ENCODE data around the gene PLCB4.

- no peak for TF ChIP-seq CTCF (IDR thresholded peaks at IDR 0.05; ENCODE audit: insufficient read depth, low read length, poor library complexity, severe bottlenecking)
- no peak for TF ChIP-seq EZH2phosphoT487 (conservative IDR thresholded peaks at IDR 0.05; ENCODE audit: low read length)
These were observed 33.8 kb upstream of the PLCB4 start for GRCh38 chr20:9035126-9035525.

All from SU-DHL-6 (cell line).